ENCODE measurements around the gene PLA2G4B. TPM values are rescaled to one million over a fixed set of nuclear protein-coding genes. Genes with fewer than 3 reads are reported as not detected.

Gene PLA2G4B
- total RNA-seq, 1 donor from 2014 or later: 13.1 TPM

GRCh38 chr15:41849861-41850260 lies 11.2 kb downstream of the PLA2G4B start:
- no peaks in the 10 kb centered on the region for H3K9me3 Mint-ChIP-seq (ENCODE audit: low read depth)
- no peak overlapping the region for H3K4me3 Mint-ChIP-seq (ENCODE audit: low read depth)
- H3K27me3 Mint-ChIP-seq: no peaks in the 10 kb centered on the region
- H3K27ac Mint-ChIP-seq: no peak overlapping the region
- no peak for DNase-seq (ENCODE audit: low spot score, unreplicated experiment)
- H3K4me1 Mint-ChIP-seq (ENCODE audit: low read depth): no peaks in the 10 kb centered on the region
- peaks cover 7% of the 10 kb centered on the region for H3K36me3 Mint-ChIP-seq (ENCODE audit: insufficient read depth)
- TF ChIP-seq CTCF (IDR thresholded peaks at IDR 0.05; ENCODE audit: unreplicated experiment): no peak

- TF ChIP-seq CTCF (IDR thresholded peaks at IDR 0.05; ENCODE audit: unreplicated experiment): no peak
- Mint-ChIP-seq H3K27me3 (no peaks in the 10 kb centered on the region), H3K4me3 (ENCODE audit: low read depth) (no peak overlapping the region), H3K36me3 (ENCODE audit: insufficient read depth) (peaks cover 7% of the 10 kb centered on the region), H3K9me3 (ENCODE audit: low read depth) (no peaks in the 10 kb centered on the region), H3K4me1 (ENCODE audit: low read depth) (no peaks in the 10 kb centered on the region), H3K27ac (no peak overlapping the region)
- no peak for DNase-seq (ENCODE audit: low spot score, unreplicated experiment)
These were observed 12.0 kb downstream of the PLA2G4B start for GRCh38 chr15:41850482-41851166.

GRCh38 chr15:41851167-41851523 lies 12.5 kb downstream of the PLA2G4B start:
- Mint-ChIP-seq H3K36me3 (ENCODE audit: insufficient read depth) (peaks cover 7% of the 10 kb centered on the region), H3K27ac (no peak overlapping the region), H3K27me3 (no peaks in the 10 kb centered on the region), H3K4me3 (ENCODE audit: low read depth) (no peak overlapping the region), H3K9me3 (ENCODE audit: low read depth) (no peaks in the 10 kb centered on the region), H3K4me1 (ENCODE audit: low read depth) (no peaks in the 10 kb centered on the region)
- TF ChIP-seq CTCF (IDR thresholded peaks at IDR 0.05; ENCODE audit: unreplicated experiment): no peak
- DNase-seq (ENCODE audit: low spot score, unreplicated experiment): no peak

- TF ChIP-seq CTCF (IDR thresholded peaks at IDR 0.05; ENCODE audit: unreplicated experiment): no peak
- H3K27ac Mint-ChIP-seq: no peak overlapping the region
- DNase-seq (ENCODE audit: low spot score, unreplicated experiment): no peak
- no peaks in the 10 kb centered on the region for H3K4me1 Mint-ChIP-seq (ENCODE audit: low read depth)
- no peak overlapping the region for H3K4me3 Mint-ChIP-seq (ENCODE audit: low read depth)
- H3K9me3 Mint-ChIP-seq (ENCODE audit: low read depth): no peaks in the 10 kb centered on the region
- peaks cover 5% of the 10 kb centered on the region for H3K36me3 Mint-ChIP-seq (ENCODE audit: insufficient read depth)
- no peaks in the 10 kb centered on the region for H3K27me3 Mint-ChIP-seq
These were observed 13.2 kb downstream of the PLA2G4B start for GRCh38 chr15:41851755-41852370.

- no peak for DNase-seq (ENCODE audit: low spot score, unreplicated experiment)
- Mint-ChIP-seq H3K27ac (no peak overlapping the region), H3K4me1 (ENCODE audit: low read depth) (no peaks in the 10 kb centered on the region)
These were observed 14.3 kb downstream of the PLA2G4B start for GRCh38 chr15:41852736-41853590.

More at GRCh38 chr15:41852736-41853590, 14.3 kb downstream of the PLA2G4B start:
- TF ChIP-seq CTCF (IDR thresholded peaks at IDR 0.05; ENCODE audit: unreplicated experiment): no peak
- H3K4me3 Mint-ChIP-seq (ENCODE audit: low read depth): no peak overlapping the region
- no peaks in the 10 kb centered on the region for H3K27me3 Mint-ChIP-seq
- H3K9me3 Mint-ChIP-seq (ENCODE audit: low read depth): no peaks in the 10 kb centered on the region
- H3K36me3 Mint-ChIP-seq (ENCODE audit: insufficient read depth): peaks cover 3% of the 10 kb centered on the region
